Uterus (tissue), 2 donors: Measurements from ENCODE around the gene KLHL15.

Source experiments
- CTCF ChIP-seq, 4 experiments: fragments of 200-600 bp in 2 of 4; fragments of 450-650 bp in 2 of 4; sonication (generic) in 2 of 4; IDR thresholded peaks; one replicate each; pipeline ENCODE4 v1.5.1; 2016 to 2019; ENCODE audit warnings: antibody characterized with exemption in 4 of 4, mild to moderate bottlenecking in 2 of 4, moderate library complexity in 1 of 4
- POLR2A ChIP-seq, 2 donors: fragments of 450-650 bp; IDR thresholded peaks; one replicate each; pipeline ENCODE4 v1.6.1; 2016; ENCODE audit warnings: antibody characterized with exemption in 2 of 2, mild to moderate bottlenecking in 1 of 2, moderate library complexity in 1 of 2

- no peak for TF ChIP-seq CTCF (IDR thresholded peaks at IDR 0.05)
- TF ChIP-seq POLR2A (IDR thresholded peaks at IDR 0.05) = no peak
These were observed 81.8 kb downstream of the KLHL15 start for GRCh38 chrX:23945206-23945605.
